HG02610 (cell line): ENCODE results near the gene PSMA5.

Experiments
- ATAC-seq: cut with Tn5 transposase; IDR thresholded peaks from one replicate; pipeline ENCODE4 v1.9.1; 2021; ENCODE audit warnings: mild to moderate bottlenecking, moderate library complexity; ENCODE audit not compliant: unreplicated experiment

The PSMA5 gene

DNA sequence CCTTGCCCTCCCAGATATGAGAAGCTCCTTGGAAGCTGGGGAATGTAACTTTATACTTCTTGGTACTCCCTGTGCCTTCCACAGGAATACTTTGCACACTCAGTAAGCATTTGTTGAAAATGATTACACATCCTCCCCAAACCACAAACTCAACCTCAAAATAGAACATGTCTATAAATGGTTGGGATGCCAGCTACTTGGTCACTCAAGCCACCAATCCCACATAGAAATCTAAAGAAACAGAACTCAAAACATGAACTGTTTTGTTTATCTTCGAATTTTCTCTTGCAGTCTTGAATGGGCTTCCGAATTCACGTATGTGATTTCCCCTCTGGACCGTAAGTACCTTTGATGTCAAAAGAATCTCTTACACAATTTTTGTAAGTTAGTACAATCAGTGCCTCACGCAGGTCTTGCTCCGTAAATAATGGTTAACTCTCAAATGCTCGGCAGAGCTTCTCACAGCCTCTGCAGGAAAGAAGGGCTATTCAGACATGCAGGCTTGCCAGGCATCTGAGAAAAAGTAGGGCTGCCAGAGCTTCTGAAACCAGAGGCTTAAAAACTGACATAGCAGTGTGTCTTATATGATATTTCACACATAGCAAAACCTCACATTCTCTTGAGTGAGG is 55.4 kb downstream of the PSMA5 start:
- no peak for ATAC-seq

GRCh38 chr1:109369167-109369746 is 57.0 kb downstream of the PSMA5 start:
- ATAC-seq = no peak

- no peak for ATAC-seq
Measured at GRCh38 chr1:109368464-109368863, 57.8 kb downstream of the PSMA5 start.

DNA sequence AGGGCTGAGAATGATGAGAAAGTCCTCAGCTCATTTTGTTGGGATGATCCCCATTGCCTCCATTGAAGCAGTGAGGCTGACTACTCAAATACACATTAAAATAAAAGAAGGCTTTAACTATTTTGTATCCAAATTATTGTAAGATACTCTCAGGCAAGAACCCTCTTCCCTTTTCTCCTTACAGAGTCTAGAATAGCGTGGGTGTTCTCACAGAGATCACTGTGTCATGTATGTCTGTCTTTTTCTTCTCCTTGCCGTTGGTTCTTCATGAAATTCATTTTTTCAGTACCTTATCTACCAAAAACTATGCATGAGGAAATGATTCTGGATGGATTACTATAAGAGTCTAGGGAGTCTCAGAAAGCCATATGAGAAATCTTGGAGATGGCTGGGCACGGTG is 58.6 kb downstream of the PSMA5 start:
- ATAC-seq = no peak

GRCh38 chr1:109365642-109366204 is 60.5 kb downstream of the PSMA5 start:
- peak; percentile 44 for ATAC-seq

DNA sequence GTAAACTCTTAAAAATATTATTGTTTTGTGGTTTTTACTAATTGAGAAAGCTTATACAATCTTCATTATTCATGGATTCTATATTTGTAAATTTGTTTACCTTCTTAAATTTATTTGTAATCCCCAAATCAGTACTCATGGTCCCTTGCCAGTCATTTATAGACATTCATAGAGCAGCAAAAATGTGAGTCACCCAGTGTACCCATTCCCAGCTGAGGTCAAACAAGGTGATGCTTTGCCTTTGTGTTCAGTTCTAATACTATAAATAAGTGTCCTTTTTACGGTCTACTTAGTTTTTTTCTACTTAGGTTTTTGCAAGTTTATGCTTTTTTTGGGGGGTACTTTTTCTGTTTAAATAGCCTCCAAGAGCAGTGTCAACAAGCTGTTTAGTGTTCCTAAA is 64.6 kb downstream of the PSMA5 start:
- ATAC-seq = no peak

GRCh38 chr1:109361069-109361468 is 65.2 kb downstream of the PSMA5 start:
- no peak for ATAC-seq

DNA sequence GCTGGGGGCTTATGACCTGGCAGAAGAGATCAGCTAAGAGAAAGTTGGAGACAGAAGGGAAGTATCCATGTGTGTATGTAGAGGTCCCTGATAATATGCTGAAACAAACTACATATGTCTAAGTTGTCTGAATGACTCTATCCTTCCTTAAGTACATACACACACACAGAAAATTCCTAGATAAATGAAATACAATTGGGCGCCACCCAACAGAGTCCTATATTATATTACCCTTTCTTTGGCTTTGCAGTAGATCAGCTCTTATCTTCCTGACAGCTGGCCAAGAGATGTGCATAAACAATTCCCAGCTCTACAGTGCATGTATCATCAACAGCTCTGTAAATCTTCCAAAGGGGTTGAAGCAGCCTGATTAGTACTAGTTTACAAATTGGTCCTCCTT is 68.6 kb downstream of the PSMA5 start:
- ATAC-seq = no peak

GRCh38 chr1:109356915-109357314 is 69.3 kb downstream of the PSMA5 start:
- ATAC-seq = no peak

GRCh38 chr1:109356505-109356904 is 69.7 kb downstream of the PSMA5 start:
- no peak for ATAC-seq

DNA sequence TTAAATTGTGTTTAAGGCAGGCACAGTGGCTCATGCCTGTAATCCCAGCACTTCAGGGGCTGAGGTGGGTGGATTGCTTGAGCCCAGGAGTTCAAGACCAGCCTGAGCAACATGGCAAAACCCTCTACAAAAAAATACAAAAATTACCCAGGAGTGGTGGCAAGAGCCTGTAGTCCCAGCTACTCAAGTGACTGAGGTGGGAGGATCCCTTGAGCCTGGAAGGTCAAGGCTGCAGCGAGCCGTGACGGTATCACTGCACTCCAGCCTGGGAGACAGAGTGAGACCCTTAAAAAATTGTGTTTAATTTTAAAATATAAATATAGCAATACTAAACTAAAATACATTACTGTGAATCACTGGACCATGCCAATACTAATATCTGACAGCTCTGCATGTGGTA is 71.3 kb downstream of the PSMA5 start:
- no peak for ATAC-seq

GRCh38 chr1:109351457-109351856 is 74.8 kb downstream of the PSMA5 start:
- ATAC-seq = no peak

GRCh38 chr1:109350655-109351054 is 75.6 kb downstream of the PSMA5 start:
- ATAC-seq = no peak

GRCh38 chr1:109350182-109350581 is 76.1 kb downstream of the PSMA5 start:
- ATAC-seq = no peak
